Tibial nerve (tissue), 4 donors: ENCODE data around the gene GABRE. TPM values are rescaled to one million over a fixed set of nuclear protein-coding genes. Genes with fewer than 3 reads are reported as not detected.

Experiments used
- DNase-seq, 2 donors: peaks; one replicate each; pipeline ENCODE4 v3.0.0-alpha.2; 2019; ENCODE audit warnings: low spot score in 2 of 2
- H3K27ac ChIP-seq, 4 donors: fragments of 200-600 bp; sonication (generic) in 3 of 4; one replicate each; pipeline ENCODE4 v1.5.1; 2017 to 2019; ENCODE audit warnings: mild to moderate bottlenecking in 1 of 4
- H3K27me3 ChIP-seq, 2 donors: fragments of 200-600 bp; sonication (generic) in 1 of 2; one replicate each; pipeline versions ENCODE4 v1.5.1 to v1.6.0; 2017 to 2019
- H3K36me3 ChIP-seq, 3 donors: fragments of 200-600 bp; sonication (generic); one replicate each; pipeline ENCODE4 v1.5.1; 2018 to 2019
- H3K4me1 ChIP-seq, 4 donors: fragments of 200-600 bp; sonication (generic) in 3 of 4; one replicate each; pipeline ENCODE4 v1.5.1; 2017 to 2019
- H3K4me3 ChIP-seq, 4 donors: fragments of 200-600 bp; sonication (generic) in 3 of 4; one replicate each; pipeline ENCODE4 v1.5.1; 2017 to 2019; ENCODE audit warnings: mild to moderate bottlenecking in 1 of 4, moderate library complexity in 1 of 4
- H3K9me3 ChIP-seq, 4 donors: fragments of 200-600 bp; sonication (generic) in 3 of 4; one replicate each; pipeline ENCODE4 v1.5.1; 2017 to 2019
- CTCF ChIP-seq, 5 experiments: fragments of 200-600 bp in 3 of 5; fragments of 450-650 bp in 2 of 5; sonication (generic) in 3 of 5; IDR thresholded peaks; one replicate each; pipeline ENCODE4 v1.5.1; 2016 to 2019; ENCODE audit warnings: antibody characterized with exemption in 5 of 5, mild to moderate bottlenecking in 3 of 5, moderate library complexity in 2 of 5
- EP300 ChIP-seq, 2 donors: sonication (generic); formaldehyde crosslinking; IDR thresholded peaks; one replicate each; pipeline ENCODE4 v1.6.1; 2017; ENCODE audit warnings: antibody characterized with exemption in 2 of 2, mild to moderate bottlenecking in 1 of 2
- POLR2A ChIP-seq, 2 donors: fragments of 450-650 bp; IDR thresholded peaks; one replicate each; pipeline ENCODE4 v1.6.1; 2017; ENCODE audit warnings: antibody characterized with exemption in 2 of 2, mild to moderate bottlenecking in 2 of 2, moderate library complexity in 2 of 2
- WGBS, 2 donors: methylation state at CpG; one replicate each; pipeline ENCODE4 v1.1.5; 2018; 5-methylcytosine and 5-hydroxymethylcytosine counted together
- total RNA-seq, 4 donors: library from RNA; depleted of rRNA; stranded (reverse); fragments of >200 nt; gene quantifications; one replicate each; pipeline ENCODE4 v1.1.0, GENCODE V29; 2016

Gene GABRE
- total RNA-seq = 10 to 100 TPM; 14.5 to 84.6 (median 41.4) TPM

- 38% methylated on average over 73 of the region's 90 CpGs; no CpG with 5 or more reads in 1 of the 2 donors for WGBS, 2 donors
- no peak for TF ChIP-seq CTCF (IDR thresholded peaks at IDR 0.05)
- TF ChIP-seq EP300 (IDR thresholded peaks at IDR 0.05) = peak in 1 of 2 donors; percentile 68
- peak in 1 of 2 donors; percentile 52 for TF ChIP-seq POLR2A (IDR thresholded peaks at IDR 0.05)
- H3K4me3 ChIP-seq = peak within 1 kb of the TSS; percentile 39 to 61 (median 51)
- peak; percentile 11 to 15 for DNase-seq
- no peaks in the 10 kb centered on the region for H3K9me3 ChIP-seq
- H3K27ac ChIP-seq = peak within 1 kb of the TSS; percentile 36 to 79 (median 70)
- H3K4me1 ChIP-seq = peaks cover 0 to 12% (median 0%) of the 10 kb centered on the region in 4 donors
- H3K36me3 ChIP-seq = no peaks in the 10 kb centered on the region
- no peaks in the 10 kb centered on the region for H3K27me3 ChIP-seq
These were observed at the start of gene GABRE for GRCh38 chrX:151974336-151975227. Gene GABRE, minus strand, starts transcription at chrX:151974676. Its CDS starts 51 bp downstream, at chrX:151974625.

GRCh38 chrX:152020888-152021287 lies 46.4 kb upstream of the GABRE start:
- no peaks in the 10 kb centered on the region for H3K9me3 ChIP-seq
- WGBS, 2 donors = 78 to 95% methylated on average over 3 of the region's 3 CpGs
- TF ChIP-seq EP300 (IDR thresholded peaks at IDR 0.05) = no peak
- no peak for TF ChIP-seq POLR2A (IDR thresholded peaks at IDR 0.05)
- TF ChIP-seq CTCF (IDR thresholded peaks at IDR 0.05) = no peak
- H3K27ac ChIP-seq = no peak overlapping the region
- no peaks in the 10 kb centered on the region for H3K4me1 ChIP-seq
- H3K27me3 ChIP-seq = no peaks in the 10 kb centered on the region
- DNase-seq = no peak
- no peaks in the 10 kb centered on the region for H3K36me3 ChIP-seq
- no peak overlapping the region for H3K4me3 ChIP-seq

- Histone ChIP-seq H3K27me3 (no peaks in the 10 kb centered on the region), H3K36me3 (no peaks in the 10 kb centered on the region), H3K4me1 (no peaks in the 10 kb centered on the region), H3K27ac (no peak overlapping the region), H3K4me3 (no peak overlapping the region), H3K9me3 (no peaks in the 10 kb centered on the region)
- WGBS, 2 donors = 78 to 93% methylated on average over 5 of the region's 5 CpGs
- no peak for TF ChIP-seq POLR2A (IDR thresholded peaks at IDR 0.05)
- TF ChIP-seq EP300 (IDR thresholded peaks at IDR 0.05) = no peak
- no peak for TF ChIP-seq CTCF (IDR thresholded peaks at IDR 0.05)
- no peak for DNase-seq
These were observed 25.3 kb upstream of the GABRE start for GRCh38 chrX:151999813-152000212.

GRCh38 chrX:151997539-151997938 lies 23.1 kb upstream of the GABRE start:
- TF ChIP-seq CTCF (IDR thresholded peaks at IDR 0.05) (no peak), EP300 (IDR thresholded peaks at IDR 0.05) (no peak), POLR2A (IDR thresholded peaks at IDR 0.05) (no peak)
- H3K4me3 ChIP-seq = no peak overlapping the region
- 88 to 92% methylated on average over 1 of the region's 1 CpG for WGBS, 2 donors

GRCh38 chrX:151996347-151996746 lies 21.9 kb upstream of the GABRE start:
- no peak overlapping the region for H3K4me3 ChIP-seq
- DNase-seq = no peak

More at GRCh38 chrX:151997539-151997938, 23.1 kb upstream of the GABRE start:
- Histone ChIP-seq H3K4me1 (no peaks in the 10 kb centered on the region), H3K27ac (no peak overlapping the region), H3K27me3 (no peaks in the 10 kb centered on the region), H3K36me3 (no peaks in the 10 kb centered on the region), H3K9me3 (no peaks in the 10 kb centered on the region)
- DNase-seq = no peak

More at GRCh38 chrX:151996347-151996746, 21.9 kb upstream of the GABRE start:
- Histone ChIP-seq H3K36me3 (no peaks in the 10 kb centered on the region), H3K4me1 (no peaks in the 10 kb centered on the region), H3K27ac (no peak overlapping the region), H3K9me3 (no peaks in the 10 kb centered on the region), H3K27me3 (no peaks in the 10 kb centered on the region)
- 56 to 69% methylated on average over 5 of the region's 5 CpGs for WGBS, 2 donors
- TF ChIP-seq CTCF (IDR thresholded peaks at IDR 0.05) = no peak
- TF ChIP-seq POLR2A (IDR thresholded peaks at IDR 0.05) = no peak
- no peak for TF ChIP-seq EP300 (IDR thresholded peaks at IDR 0.05)
